Calu3 (cell line): ENCODE data around the gene CNTN1. TPM values are rescaled to one million over a fixed set of nuclear protein-coding genes. Genes with fewer than 3 reads are reported as not detected.

Experiments used
- BruUV-seq: library from RNA; stranded (reverse); fragments of 400-500 nt; replicated peaks from 2 replicates; lab custom pipeline; 2021; lab: Mats Ljungman, UMichigan
- CTCF ChIA-PET: fragments of 300-600 bp; sonication (Branson Sonifier 250); formaldehyde crosslinking; loops from one replicate; lab custom pipeline; 2022; ENCODE audit warnings: antibody characterized with exemption; lab: Charles Lee
- DNase-seq: peaks from one replicate; pipeline ENCODE4 v3.0.0; 2022
- H3K27ac Mint-ChIP-seq: one replicate; pipeline ENCODE4 v1.8.0; 2022; ENCODE audit warnings: mixed read lengths; ENCODE audit not compliant: unreplicated experiment
- H3K27me3 Mint-ChIP-seq: one replicate; pipeline ENCODE4 v1.8.0; 2022; ENCODE audit warnings: mixed read lengths; ENCODE audit not compliant: unreplicated experiment
- H3K36me3 Mint-ChIP-seq: one replicate; pipeline ENCODE4 v1.8.0; 2022; ENCODE audit warnings: mild to moderate bottlenecking, moderate library complexity, mixed read lengths; ENCODE audit not compliant: insufficient read depth, unreplicated experiment
- H3K4me1 Mint-ChIP-seq: one replicate; pipeline ENCODE4 v1.8.0; 2022; ENCODE audit warnings: mild to moderate bottlenecking, low read depth, mixed read lengths; ENCODE audit not compliant: unreplicated experiment
- H3K4me3 Mint-ChIP-seq: one replicate; pipeline ENCODE4 v1.8.0; 2022; ENCODE audit warnings: mild to moderate bottlenecking, low read depth, moderate library complexity, mixed read lengths; ENCODE audit not compliant: unreplicated experiment
- H3K9me3 Mint-ChIP-seq: one replicate; pipeline ENCODE4 v1.8.0; 2022; ENCODE audit warnings: low read depth, mixed read lengths; ENCODE audit not compliant: unreplicated experiment
- CTCF ChIP-seq: fragments of 200-600 bp; IDR thresholded peaks from one replicate; pipeline ENCODE4 v1.8.0; 2022; ENCODE audit warnings: antibody characterized with exemption; ENCODE audit not compliant: unreplicated experiment
- intact Hi-C: fragments of 100-400 bp; cut with micrococcal nuclease; formaldehyde crosslinking; loops from one replicate; pipeline ENCODE4 v1.10.0; 2022; ENCODE audit not compliant: unreplicated experiment
- total RNA-seq: library from RNA; stranded (reverse); gene quantifications from 2 replicates; pipeline ENCODE4 v1.2.3, GENCODE V29; 2022

The CNTN1 gene
- total RNA-seq, 1 experiment from 2014 or later, result not detected

GRCh38 chr12:40947797-40948196 is 255.6 kb downstream of the CNTN1 start:
- no peak for DNase-seq
- intact Hi-C loops, result loop anchor here (2.0 to 5.0 kb wide), 3 partner anchors 315 to 1155 kb away; no protein-coding TSS in a partner anchor
- Mint-ChIP-seq H3K4me1 (no peaks in the 10 kb centered on the region), H3K27me3 (no peaks in the 10 kb centered on the region), H3K4me3 (no peak overlapping the region), H3K27ac (no peak overlapping the region), H3K9me3 (no peaks in the 10 kb centered on the region), H3K36me3 (no peaks in the 10 kb centered on the region)
- CTCF ChIA-PET, result no interaction called here
- no TSS peak for BruUV-seq
- TF ChIP-seq CTCF, result no peak

GRCh38 chr12:40953076-40953475 is 260.8 kb downstream of the CNTN1 start:
- CTCF ChIA-PET, result no interaction called here
- intact Hi-C loops, result no loop called here
- Mint-ChIP-seq H3K27me3 (no peaks in the 10 kb centered on the region), H3K4me1 (no peaks in the 10 kb centered on the region), H3K27ac (no peak overlapping the region), H3K4me3 (no peak overlapping the region), H3K9me3 (peaks cover 5% of the 10 kb centered on the region), H3K36me3 (no peaks in the 10 kb centered on the region)
- BruUV-seq, result no TSS peak
- TF ChIP-seq CTCF, result no peak
- no peak for DNase-seq

- H3K4me3 Mint-ChIP-seq, result no peak overlapping the region
- H3K4me1 Mint-ChIP-seq, result no peaks in the 10 kb centered on the region
- no peak for DNase-seq
- peaks cover 5% of the 10 kb centered on the region for H3K9me3 Mint-ChIP-seq
- CTCF ChIA-PET, result no interaction called here
- no peaks in the 10 kb centered on the region for H3K27me3 Mint-ChIP-seq
- no peak for TF ChIP-seq CTCF
- no peaks in the 10 kb centered on the region for H3K36me3 Mint-ChIP-seq
- intact Hi-C loops, result no loop called here
- H3K27ac Mint-ChIP-seq, result no peak overlapping the region
- no TSS peak for BruUV-seq
Measured at GRCh38 chr12:40957417-40957816, 265.2 kb downstream of the CNTN1 start.

- no peak overlapping the region for H3K4me3 Mint-ChIP-seq
- H3K27me3 Mint-ChIP-seq, result no peaks in the 10 kb centered on the region
- BruUV-seq, result no TSS peak
- intact Hi-C loops, result no loop called here
- H3K27ac Mint-ChIP-seq, result no peak overlapping the region
- CTCF ChIA-PET, result no interaction called here
- no peaks in the 10 kb centered on the region for H3K4me1 Mint-ChIP-seq
- H3K36me3 Mint-ChIP-seq, result no peaks in the 10 kb centered on the region
- H3K9me3 Mint-ChIP-seq, result peaks cover 5% of the 10 kb centered on the region
- no peak for DNase-seq
- TF ChIP-seq CTCF, result no peak
Measured at GRCh38 chr12:40959041-40959440, 266.8 kb downstream of the CNTN1 start.
